NCI-H526 treated with DMSO at 0.1 percent for 48 hours (cell line): ENCODE results near the gene KCNE2.
"Not testable (repeated sequence)": the region's sequence is repeated elsewhere in the genome, so short reads cannot be mapped to it uniquely, and the experiment has no call there.

Experiments used
- DNase-seq: peaks from one replicate; lab custom pipeline; 2025; lab: John Stamatoyannopoulos, UW

The KCNE2 gene

GRCh38 chr21:34353182-34353581, 10.6 kb upstream of the KCNE2 start:
- DNase-seq = no peak

GRCh38 chr21:34354836-34355235, 9.0 kb upstream of the KCNE2 start:
- no peak for DNase-seq

DNA sequence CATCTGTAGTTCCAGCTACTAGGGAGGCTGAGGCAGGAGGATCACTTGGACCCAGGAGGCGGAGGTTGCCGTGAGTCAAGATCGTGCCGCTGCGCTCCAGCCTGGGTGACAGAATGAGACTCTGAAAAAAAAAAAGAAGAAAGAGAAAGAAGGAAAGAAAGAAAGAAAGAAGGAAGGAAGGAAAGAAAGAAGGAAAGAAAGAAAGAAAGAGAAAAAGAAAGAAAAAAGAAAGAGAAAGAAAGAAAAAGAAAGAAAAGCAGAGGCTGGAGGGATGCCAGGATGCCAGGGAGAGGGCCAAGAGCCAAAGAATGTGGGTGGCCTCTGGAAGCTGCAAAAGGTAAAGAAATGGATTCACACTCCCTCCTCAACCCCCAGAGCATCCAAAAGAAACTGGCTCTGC, 8.2 kb upstream of the KCNE2 start:
- DNase-seq = no peak

- no peak for DNase-seq
Measured at GRCh38 chr21:34357889-34358288, 5.9 kb upstream of the KCNE2 start.

- DNase-seq = no peak
Measured at GRCh38 chr21:34358866-34359265, 4.9 kb upstream of the KCNE2 start.

DNA sequence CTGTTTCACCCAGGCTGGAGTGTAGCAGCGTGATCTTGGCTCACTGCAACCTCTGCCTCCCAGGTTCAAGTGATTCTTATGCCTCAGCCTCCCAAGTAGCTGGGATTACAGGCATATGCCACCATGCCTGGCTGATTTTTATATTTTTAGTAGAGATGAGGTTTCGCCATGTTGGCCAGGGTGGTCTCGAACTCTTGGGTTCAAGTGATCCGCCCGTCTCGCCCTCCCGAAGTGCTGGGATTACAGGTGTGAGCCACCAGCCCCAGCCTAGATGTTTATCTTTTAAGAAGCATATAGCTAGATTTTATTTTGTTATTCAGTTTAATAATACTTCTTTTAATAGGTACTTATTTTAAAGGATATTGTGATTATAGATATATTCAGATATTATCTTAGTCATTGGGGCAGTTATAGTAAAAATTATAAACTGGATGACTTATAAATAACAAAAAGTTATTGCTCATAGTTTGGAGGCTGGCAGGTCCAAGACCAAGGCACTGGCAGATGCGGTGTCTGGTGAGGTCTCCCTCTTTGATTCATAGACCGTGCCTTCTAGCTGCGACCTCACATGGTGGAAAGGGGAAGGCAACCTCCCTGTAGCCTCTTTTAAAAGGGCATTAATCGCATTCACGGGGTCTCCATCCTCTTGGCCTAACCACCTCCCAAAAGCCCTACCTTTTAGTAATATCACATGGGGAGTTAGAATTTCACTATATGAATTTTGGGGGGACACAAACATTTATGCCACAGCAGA, 3.1 kb upstream of the KCNE2 start:
- DNase-seq = no peak

GRCh38 chr21:34362136-34362444, 1.7 kb upstream of the KCNE2 start:
- no peak for DNase-seq

DNA sequence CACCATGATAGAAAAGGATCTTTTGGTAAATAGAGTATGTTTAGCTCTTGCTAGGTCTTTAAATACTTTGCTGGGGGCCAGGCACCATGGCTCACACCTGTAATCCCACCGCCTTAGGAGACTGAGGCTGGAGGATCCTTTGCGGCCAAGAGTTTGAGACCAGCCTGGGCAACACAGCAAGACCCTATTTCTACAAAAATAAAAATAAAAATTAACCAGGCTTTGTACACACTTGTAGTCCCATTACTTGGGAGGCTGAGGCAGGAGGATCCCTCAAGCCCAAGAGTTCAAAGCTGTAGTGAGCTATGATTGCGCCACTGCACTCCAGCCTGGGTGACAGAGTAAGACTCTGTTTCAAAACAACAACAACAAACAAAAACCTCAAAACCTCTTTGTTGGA, 1.1 kb upstream of the KCNE2 start:
- no peak for DNase-seq

GRCh38 chr21:34364921-34365320, 1.1 kb downstream of the KCNE2 start:
- no peak for DNase-seq

DNA sequence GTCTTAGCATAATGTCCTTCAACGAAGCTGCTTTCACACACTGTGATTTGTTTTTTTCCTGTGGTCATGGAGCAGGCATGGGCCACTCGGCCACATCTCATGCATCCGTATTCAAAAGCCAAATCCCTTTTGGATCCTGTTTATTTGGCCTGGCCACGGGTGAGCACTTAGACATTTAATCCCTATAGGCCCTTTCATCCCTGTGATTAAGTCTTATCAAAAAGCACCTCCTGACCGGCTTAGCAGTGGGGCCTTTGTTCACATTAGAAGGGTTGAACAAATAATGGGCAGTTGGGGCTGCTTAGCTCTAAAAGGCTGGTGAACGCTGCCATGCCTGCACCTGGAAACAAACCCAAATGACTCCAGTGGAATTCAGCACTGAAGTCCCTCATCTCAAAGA, 2.0 kb downstream of the KCNE2 start:
- no peak for DNase-seq

GRCh38 chr21:34367320-34367935, 3.6 kb downstream of the KCNE2 start:
- peak; percentile 23 for DNase-seq

DNA sequence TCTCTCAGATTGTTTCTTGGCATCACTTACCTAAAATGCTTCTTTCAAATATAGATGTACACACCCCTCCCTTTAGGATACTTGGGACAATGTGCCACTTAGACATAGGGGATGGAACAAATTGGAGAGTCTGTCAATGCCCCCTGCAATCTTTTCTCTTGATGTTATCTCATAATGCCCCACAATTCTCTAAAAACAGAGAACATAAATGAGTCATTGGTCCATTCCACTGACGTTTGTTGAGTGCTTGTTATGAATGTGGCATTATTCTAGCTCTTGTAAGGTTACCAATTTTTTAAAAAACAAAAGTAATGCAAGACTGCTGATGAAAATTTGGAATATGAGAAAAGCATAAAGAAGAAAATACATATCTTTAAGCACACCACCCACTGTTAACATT, 5.9 kb downstream of the KCNE2 start:
- DNase-seq = no peak

GRCh38 chr21:34372321-34372720, 8.5 kb downstream of the KCNE2 start:
- no peak for DNase-seq

DNA sequence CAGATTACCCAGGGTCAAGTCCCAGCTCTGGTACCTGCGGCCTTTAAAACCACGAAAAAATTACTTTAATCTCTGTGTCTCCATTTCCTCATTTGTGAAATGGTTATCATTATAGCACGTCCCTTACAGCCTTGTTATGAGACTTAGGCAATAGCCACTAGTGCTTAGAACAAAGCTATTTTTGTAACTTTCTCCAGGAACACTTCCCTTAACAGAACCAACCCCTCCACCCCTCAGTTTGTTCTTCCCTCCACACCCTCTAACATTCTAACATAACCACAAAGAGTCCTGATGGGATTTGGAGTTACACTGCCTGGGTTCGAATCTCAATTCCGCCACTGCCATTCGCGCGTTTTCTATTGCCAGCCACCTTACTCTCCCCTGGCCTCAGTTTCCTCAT, 10.7 kb downstream of the KCNE2 start:
- DNase-seq = not testable (repeated sequence)

- DNase-seq = not testable (repeated sequence)
Measured at GRCh38 chr21:34374940-34375618, 11.3 kb downstream of the KCNE2 start, which contains the start of gene SMIM11. Gene SMIM11, plus strand, starts transcription at chr21:34375507. Its CDS starts 3,998 bp downstream, at chr21:34379505.

- not testable (repeated sequence) for DNase-seq
Measured at GRCh38 chr21:34375619-34375972, 11.8 kb downstream of the KCNE2 start.

GRCh38 chr21:34383138-34383537, 19.3 kb downstream of the KCNE2 start:
- DNase-seq = not testable (repeated sequence)

DNA sequence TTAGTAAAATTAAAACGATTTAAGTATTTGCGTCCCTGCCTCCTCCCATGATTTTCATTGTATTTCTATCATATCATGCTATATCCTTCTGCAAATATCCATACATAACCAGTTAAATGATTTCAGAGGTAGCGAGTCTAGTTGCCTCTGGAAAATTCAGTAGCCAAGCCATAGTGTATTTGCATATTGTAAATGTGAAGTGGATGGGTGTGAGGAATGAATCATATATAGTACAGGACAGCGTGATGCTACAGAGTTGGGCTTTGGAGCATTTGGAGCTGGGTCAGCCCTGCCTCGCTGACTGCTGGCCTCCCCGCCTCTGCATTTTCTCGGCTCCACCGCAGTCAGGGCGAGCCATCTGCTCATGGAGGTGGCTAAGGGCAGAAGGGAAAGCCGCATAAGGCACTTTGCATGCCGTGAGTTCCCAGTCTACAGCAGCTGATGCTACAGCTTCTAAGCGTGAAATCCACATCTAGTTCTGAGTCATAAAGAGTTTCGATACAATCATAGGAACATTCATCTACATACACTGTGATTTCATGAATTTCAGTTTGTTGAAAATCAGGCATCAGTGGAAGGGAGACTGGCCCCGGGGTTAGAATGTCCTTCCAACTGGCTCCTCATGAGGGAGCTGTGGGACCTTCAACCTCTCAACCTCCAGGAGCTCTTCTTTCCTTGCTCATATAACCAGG, 20.1 kb downstream of the KCNE2 start:
- not testable (repeated sequence) for DNase-seq

GRCh38 chr21:34400522-34400921, 36.7 kb downstream of the KCNE2 start:
- DNase-seq = not testable (repeated sequence)

DNA sequence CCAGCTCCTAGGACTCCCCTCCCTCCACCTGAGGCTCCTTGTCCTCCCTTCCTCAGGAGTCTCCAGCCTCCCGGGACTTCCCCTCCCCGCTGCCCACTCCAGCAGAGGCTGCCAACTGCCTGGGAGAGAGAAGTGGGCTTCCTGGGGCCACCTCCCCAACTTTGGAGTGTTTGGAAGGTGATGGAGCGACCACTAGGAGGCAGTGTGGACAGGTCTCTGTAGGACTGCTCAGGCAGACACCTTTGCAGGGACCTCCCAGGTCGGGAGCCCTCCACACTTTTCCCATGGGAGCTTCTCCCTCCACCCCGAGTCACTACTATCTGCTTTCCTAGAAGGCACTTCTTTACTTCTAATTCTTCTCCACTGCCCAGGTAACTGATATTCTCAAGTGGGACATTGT, 40.9 kb downstream of the KCNE2 start:
- DNase-seq = not testable (repeated sequence)

GRCh38 chr21:34405686-34406085, 41.9 kb downstream of the KCNE2 start:
- not testable (repeated sequence) for DNase-seq

DNA sequence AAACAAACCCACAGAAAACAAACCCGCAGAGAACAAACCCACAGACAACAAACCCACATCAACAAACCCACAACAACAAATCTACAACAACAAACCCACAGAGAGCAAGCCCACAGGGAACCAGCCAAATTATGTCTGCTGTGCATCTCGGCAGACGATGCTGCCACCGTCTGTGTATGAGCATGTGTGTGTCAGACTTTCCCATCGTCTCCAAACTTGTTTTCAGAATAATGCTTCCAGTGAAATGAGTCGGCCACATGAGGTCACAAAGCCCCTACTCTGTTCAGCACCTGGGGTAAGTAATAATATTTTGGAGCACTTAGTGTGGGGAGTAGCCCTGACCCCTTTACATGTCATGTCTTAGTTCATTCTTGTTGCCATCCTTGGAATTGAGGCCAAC, 42.3 kb downstream of the KCNE2 start:
- DNase-seq = not testable (repeated sequence)

- not testable (repeated sequence) for DNase-seq
Measured at GRCh38 chr21:34406676-34407075, 42.9 kb downstream of the KCNE2 start.
